CD4-positive, alpha-beta T cell (primary cell): ENCODE data around the gene CRYBB3. TPM values are rescaled to one million over a fixed set of nuclear protein-coding genes. Genes with fewer than 3 reads are reported as not detected.

Experiments used
- ATAC-seq: fragments of 200-7000 bp; cut with Tn5 transposase; one replicate; pipeline ENCODE4 v1.10.0; 2022; ENCODE audit warnings: mild to moderate bottlenecking; ENCODE audit not compliant: poor library complexity
- CTCF ChIA-PET: fragments of 350-600 bp; sonication (Branson Sonifier 250); formaldehyde crosslinking; loops from one replicate; lab custom pipeline; 2021; ENCODE audit warnings: antibody characterized with exemption, inconsistent platforms; lab: Charles Lee
- POLR2A ChIA-PET: fragments of 350-600 bp; sonication (Branson Sonifier 250); formaldehyde crosslinking; loops from one replicate; lab custom pipeline; 2021; ENCODE audit warnings: antibody characterized with exemption, inconsistent platforms; lab: Charles Lee
- DNase-seq, 14 experiments: peaks; one replicate each; pipeline ENCODE4 v3.0.0-alpha.2; 2013 to 2020; ENCODE audit warnings: mixed read lengths in 2 of 14
- H3K27ac ChIP-seq, 2 donors: one replicate each; pipeline versions ENCODE4 v1.5.1 to v1.7.0; 2013; ENCODE audit warnings: low read length in 2 of 2, low read depth in 1 of 2, mild to moderate bottlenecking in 1 of 2
- H3K27me3 ChIP-seq, 2 experiments: 1 replicate in 1 of 2; 2 replicates in 1 of 2; pipeline versions ENCODE4 v1.6.1 to v1.7.0; 2013; ENCODE audit warnings: low read length in 2 of 2, control low read depth in 1 of 2, mild to moderate bottlenecking in 1 of 2, moderate library complexity in 1 of 2; ENCODE audit not compliant: insufficient read depth in 2 of 2, control insufficient read depth in 1 of 2
- H3K36me3 ChIP-seq: one replicate; pipeline ENCODE4 v1.6.1; 2013; ENCODE audit warnings: low read length, control low read depth; ENCODE audit not compliant: insufficient read depth
- H3K4me1 ChIP-seq: one replicate; pipeline ENCODE4 v1.6.1; 2013; ENCODE audit warnings: low read length, control low read depth; ENCODE audit not compliant: insufficient read depth
- H3K4me3 ChIP-seq: one replicate; pipeline ENCODE4 v1.5.1; 2013; ENCODE audit warnings: mild to moderate bottlenecking, low read length, moderate library complexity
- H3K9me3 ChIP-seq, 2 experiments: 1 replicate in 1 of 2; 2 replicates in 1 of 2; pipeline versions ENCODE4 v1.6.1 to v1.7.0; 2013; ENCODE audit warnings: low read length in 2 of 2, mild to moderate bottlenecking in 2 of 2, control low read depth in 1 of 2, moderate library complexity in 1 of 2; ENCODE audit not compliant: control insufficient read depth in 1 of 2, insufficient read depth in 1 of 2
- H3K27ac Mint-ChIP-seq: one replicate; pipeline ENCODE4 v1.8.0; 2020; ENCODE audit warnings: mixed read lengths
- H3K27me3 Mint-ChIP-seq: one replicate; pipeline ENCODE4 v1.8.0; 2021; ENCODE audit warnings: mixed read lengths
- H3K36me3 Mint-ChIP-seq: one replicate; pipeline ENCODE4 v1.8.0; 2021; ENCODE audit warnings: low read depth, mixed read lengths
- H3K4me1 Mint-ChIP-seq: one replicate; pipeline ENCODE4 v1.8.0; 2021; ENCODE audit warnings: low read depth, mixed read lengths
- H3K4me3 Mint-ChIP-seq: one replicate; pipeline ENCODE4 v1.8.0; 2020; ENCODE audit warnings: mild to moderate bottlenecking, mixed read lengths
- H3K9me3 Mint-ChIP-seq: one replicate; pipeline ENCODE4 v1.8.0; 2020; ENCODE audit warnings: mixed read lengths
- CTCF ChIP-seq: fragments of 200-600 bp; IDR thresholded peaks from one replicate; pipeline ENCODE4 v1.8.0; 2022; ENCODE audit warnings: antibody characterized with exemption, mild to moderate bottlenecking
- intact Hi-C, 2 experiments: fragments of 100-400 bp; cut with DNase I in 1 of 2; cut with micrococcal nuclease in 1 of 2; formaldehyde crosslinking; loops; one replicate each; pipeline versions ENCODE4 v1.15.1 to v1.9.0; 2023 to 2025; cut with DNase I, micrococcal nuclease
- total RNA-seq, 174 experiments: library from RNA in 2 of 174; stranded (reverse) in 2 of 174; gene quantifications; one replicate each; pipeline ENCODE4 v1.2.3 and lab custom pipeline; 2021 to 2026

Gene CRYBB3
- total RNA-seq, 2 experiments from 2014 or later = not detected

- Histone ChIP-seq H3K4me1 (no peaks in the 10 kb centered on the region), H3K9me3 (peaks cover 0 to 3% of the 10 kb centered on the region in 2 experiments), H3K27me3 (no peaks in the 10 kb centered on the region), H3K36me3 (no peaks in the 10 kb centered on the region), H3K4me3 (no peak overlapping the region), H3K27ac (no peak overlapping the region)
- Mint-ChIP-seq H3K9me3 (no peaks in the 10 kb centered on the region), H3K36me3 (no peaks in the 10 kb centered on the region), H3K4me3 (no peak overlapping the region), H3K27ac (no peak overlapping the region), H3K27me3 (no peaks in the 10 kb centered on the region), H3K4me1 (no peaks in the 10 kb centered on the region)
- ChIA-PET POLR2A (no interaction called here), CTCF (no interaction called here)
- ATAC-seq (no peak), DNase-seq (no peak)
- no peak for TF ChIP-seq CTCF
- intact Hi-C loops = no loop called here
Observed at GRCh38 chr22:25208328-25208727, 8.7 kb downstream of the CRYBB3 start.

GRCh38 chr22:25208743-25209505 is 9.3 kb downstream of the CRYBB3 start:
- no peaks in the 10 kb centered on the region for H3K4me1 Mint-ChIP-seq
- Histone ChIP-seq H3K4me1 (no peaks in the 10 kb centered on the region), H3K9me3 (peaks cover 0 to 8% of the 10 kb centered on the region in 2 experiments), H3K4me3 (no peak overlapping the region), H3K27ac (no peak overlapping the region), H3K27me3 (no peaks in the 10 kb centered on the region), H3K36me3 (no peaks in the 10 kb centered on the region)
- intact Hi-C loops = no loop called here
- POLR2A ChIA-PET = no interaction called here
- no peaks in the 10 kb centered on the region for H3K9me3 Mint-ChIP-seq
- no peak overlapping the region for H3K27ac Mint-ChIP-seq
- no peak for TF ChIP-seq CTCF
- ATAC-seq (no peak), DNase-seq (no peak)
- no peak overlapping the region for H3K4me3 Mint-ChIP-seq
- H3K36me3 Mint-ChIP-seq = no peaks in the 10 kb centered on the region
- CTCF ChIA-PET = no interaction called here
- no peaks in the 10 kb centered on the region for H3K27me3 Mint-ChIP-seq

GRCh38 chr22:25210793-25211192 is 11.1 kb downstream of the CRYBB3 start:
- no peak overlapping the region for H3K4me3 Mint-ChIP-seq
- ATAC-seq (no peak), DNase-seq (no peak)
- ChIA-PET CTCF (interaction anchor here (0.8 kb wide), 1 partner anchor 8 kb away, joined by 3 read pairs; no protein-coding TSS in a partner anchor), POLR2A (no interaction called here)
- no peaks in the 10 kb centered on the region for H3K36me3 Mint-ChIP-seq
- H3K4me1 ChIP-seq = no peaks in the 10 kb centered on the region
- peaks cover 0 to 8% of the 10 kb centered on the region in 2 experiments for H3K9me3 ChIP-seq
- H3K27ac ChIP-seq = no peak overlapping the region
- TF ChIP-seq CTCF = no peak
- H3K27me3 Mint-ChIP-seq = peaks cover 10% of the 10 kb centered on the region
- H3K36me3 ChIP-seq = no peaks in the 10 kb centered on the region
- intact Hi-C loops = no loop called here
- no peak overlapping the region for H3K27ac Mint-ChIP-seq
- no peaks in the 10 kb centered on the region for H3K27me3 ChIP-seq
- H3K9me3 Mint-ChIP-seq = no peaks in the 10 kb centered on the region
- no peak overlapping the region for H3K4me3 ChIP-seq
- H3K4me1 Mint-ChIP-seq = no peaks in the 10 kb centered on the region
